Liver (tissue), 9 donors: Measurements from ENCODE around the gene UBD. TPM values are rescaled to one million over a fixed set of nuclear protein-coding genes. Genes with fewer than 3 reads are reported as not detected.

Source experiments
- DNase-seq: peaks from one replicate; pipeline ENCODE4 v3.0.0-alpha.2; 2017; ENCODE audit warnings: low spot score
- H3K27ac ChIP-seq, 2 donors: one replicate each; pipeline ENCODE4 v1.7.0; 2013; ENCODE audit warnings: inconsistent platforms in 2 of 2, low read length in 2 of 2, control low read depth in 1 of 2, low read depth in 1 of 2, mild to moderate bottlenecking in 1 of 2
- H3K27me3 ChIP-seq, 4 donors: one replicate each; pipeline versions ENCODE4 v1.6.1 to v1.7.0; 2013; ENCODE audit warnings: low read length in 3 of 4, inconsistent platforms in 1 of 4, mild to moderate bottlenecking in 1 of 4, moderate library complexity in 1 of 4; ENCODE audit not compliant: control insufficient read depth in 4 of 4, insufficient read depth in 4 of 4
- H3K36me3 ChIP-seq, 4 donors: one replicate each; pipeline versions ENCODE4 v1.6.1 to v1.7.0; 2013; ENCODE audit warnings: low read length in 3 of 4, mild to moderate bottlenecking in 3 of 4, low read depth in 1 of 4, moderate library complexity in 1 of 4; ENCODE audit not compliant: control insufficient read depth in 4 of 4, insufficient read depth in 3 of 4
- H3K4me1 ChIP-seq, 4 donors: one replicate each; pipeline versions ENCODE4 v1.6.1 to v1.7.0; 2013; ENCODE audit warnings: low read length in 3 of 4, mild to moderate bottlenecking in 3 of 4, moderate library complexity in 1 of 4; ENCODE audit not compliant: control insufficient read depth in 4 of 4, insufficient read depth in 4 of 4
- H3K4me3 ChIP-seq, 3 donors: one replicate each; pipeline versions ENCODE4 v1.6.1 to v1.7.0; 2013; ENCODE audit warnings: low read length in 3 of 3, control low read depth in 1 of 3, low read depth in 1 of 3, mild to moderate bottlenecking in 1 of 3
- H3K9ac ChIP-seq, 2 donors: one replicate each; pipeline ENCODE4 v1.7.0; 2013; ENCODE audit warnings: low read length in 2 of 2, mild to moderate bottlenecking in 2 of 2, moderate library complexity in 2 of 2, control low read depth in 1 of 2, low read depth in 1 of 2
- H3K9me3 ChIP-seq, 4 donors: one replicate each; pipeline versions ENCODE4 v1.6.1 to v1.7.0; 2013; ENCODE audit warnings: low read length in 3 of 4; ENCODE audit not compliant: control insufficient read depth in 4 of 4
- ATF3 ChIP-seq: IDR thresholded peaks from 2 replicates; pipeline ENCODE4 v1.6.1; 2016; ENCODE audit warnings: antibody characterized with exemption
- CTCF ChIP-seq: fragments of 150-350 bp; IDR thresholded peaks from 2 replicates; pipeline ENCODE4 v1.5.1; 2017; ENCODE audit warnings: improper control_type of control experiment, low read depth, low read length; ENCODE audit not compliant: missing input control
- EGR1 ChIP-seq, 2 donors: IDR thresholded peaks; 2 replicates each; pipeline ENCODE4 v1.6.1; 2016 to 2018; ENCODE audit warnings: antibody characterized with exemption in 2 of 2, low read depth in 2 of 2
- FOXA1 ChIP-seq: IDR thresholded peaks from 2 replicates; pipeline ENCODE4 v1.6.1; 2016; ENCODE audit warnings: antibody characterized with exemption
- FOXA2 ChIP-seq: IDR thresholded peaks from 2 replicates; pipeline ENCODE4 v1.6.1; 2016; ENCODE audit warnings: antibody characterized with exemption
- GABPA ChIP-seq, 2 donors: IDR thresholded peaks in 1 of 2; conservative IDR thresholded peaks in 1 of 2; 2 replicates each; pipeline ENCODE4 v1.6.1; 2016; ENCODE audit warnings: antibody characterized with exemption in 2 of 2, mild to moderate bottlenecking in 1 of 2, moderate library complexity in 1 of 2
- HNF4A ChIP-seq, 2 donors: conservative IDR thresholded peaks; 2 replicates each; pipeline ENCODE4 v1.6.1; 2016; ENCODE audit warnings: antibody characterized with exemption in 2 of 2, mild to moderate bottlenecking in 2 of 2
- JUND ChIP-seq, 2 donors: IDR thresholded peaks; 2 replicates each; pipeline ENCODE4 v1.6.1; 2016; ENCODE audit warnings: antibody characterized with exemption in 2 of 2
- MAX ChIP-seq: IDR thresholded peaks from 2 replicates; pipeline ENCODE4 v1.6.1; 2016; ENCODE audit warnings: antibody characterized with exemption
- NR2F2 ChIP-seq: IDR thresholded peaks from 2 replicates; pipeline ENCODE4 v1.6.1; 2016; ENCODE audit warnings: antibody characterized with exemption
- RAD21 ChIP-seq, 2 donors: IDR thresholded peaks; 2 replicates each; pipeline ENCODE4 v1.6.1; 2016; ENCODE audit warnings: antibody characterized with exemption in 2 of 2, mild to moderate bottlenecking in 2 of 2
- REST ChIP-seq: IDR thresholded peaks from 2 replicates; pipeline ENCODE4 v1.6.1; 2016; ENCODE audit warnings: antibody characterized with exemption, mild to moderate bottlenecking
- RXRA ChIP-seq, 2 donors: IDR thresholded peaks; 2 replicates each; pipeline ENCODE4 v1.6.1; 2017 to 2018; ENCODE audit warnings: antibody characterized with exemption in 2 of 2, mild to moderate bottlenecking in 1 of 2
- SP1 ChIP-seq: IDR thresholded peaks from 2 replicates; pipeline ENCODE4 v1.6.1; 2018; ENCODE audit warnings: antibody characterized with exemption, mild to moderate bottlenecking
- TAF1 ChIP-seq: conservative IDR thresholded peaks from 2 replicates; pipeline ENCODE4 v1.6.1; 2016; ENCODE audit warnings: antibody characterized with exemption, mild to moderate bottlenecking
- YY1 ChIP-seq: IDR thresholded peaks from 2 replicates; pipeline ENCODE4 v1.6.1; 2016; ENCODE audit warnings: antibody characterized with exemption, mild to moderate bottlenecking
- ZBTB33 ChIP-seq: IDR thresholded peaks from 2 replicates; pipeline ENCODE4 v1.6.1; 2016; ENCODE audit warnings: antibody characterized with exemption
- WGBS: extraction: QIAGEN DNeasy Blood & Tissue Kit; methylation state at CpG from one replicate; pipeline ENCODE4 v1.1.7; 2013; 5-methylcytosine and 5-hydroxymethylcytosine counted together
- polyA plus RNA-seq, 2 donors: library from polyadenylated mRNA; stranded (reverse) in 1 of 2; unstranded in 1 of 2; fragments of 200-250 nt in 1 of 2; fragments of >200 nt in 1 of 2; fragmentation: Nextera tagmentation in 1 of 2; extraction: Ambion mirVana in 1 of 2; gene quantifications; one replicate each; pipeline versions ENCODE4 v1.2.1 to v1.2.3, GENCODE V29; 2013 to 2015
- total RNA-seq, 2 donors: library from RNA; depleted of rRNA; stranded (reverse); fragments of >200 nt; gene quantifications; one replicate each; pipeline ENCODE4 v1.2.3, GENCODE V29; 2014
- donor health status: healthy.
- donor health status: healthy.
- donor health status: healthy.
- donor health status: healthy.
- donor health status: healthy.

UBD gene
- total and polyA plus RNA-seq, 4 donors: 7.0 to 35.1 (median 28.1) TPM

GRCh38 chr6:29537714-29538403, 21.7 kb downstream of the UBD start:
- Histone ChIP-seq H3K27ac (no peak overlapping the region), H3K9me3 (no peaks in the 10 kb centered on the region), H3K27me3 (no peaks in the 10 kb centered on the region), H3K36me3 (no peaks in the 10 kb centered on the region), H3K4me3 (no peak overlapping the region), H3K9ac (no peak overlapping the region), H3K4me1 (no peaks in the 10 kb centered on the region)
- WGBS: 72% methylated on average over 4 of the region's 4 CpGs
- TF ChIP-seq RXRA (IDR thresholded peaks at IDR 0.05) (peak in 1 of 2 donors; percentile 30), REST (peak; percentile 98), NR2F2 (peak; percentile 34), RAD21 (IDR thresholded peaks at IDR 0.05) (no peak)
- no peak for DNase-seq

- H3K9ac ChIP-seq: no peak overlapping the region
- no peaks in the 10 kb centered on the region for H3K9me3 ChIP-seq
- WGBS: 49% methylated on average over 2 of the region's 2 CpGs
- no peaks in the 10 kb centered on the region for H3K36me3 ChIP-seq
- H3K4me3 ChIP-seq: no peak overlapping the region
- H3K4me1 ChIP-seq: peaks cover 0 to 8% (median 0%) of the 10 kb centered on the region in 4 donors
- TF ChIP-seq EGR1 (IDR thresholded peaks at IDR 0.05; ENCODE audit: low read depth in 2 of 2): no peak
- TF ChIP-seq HNF4A (conservative IDR thresholded peaks at IDR 0.05): no peak
- TF ChIP-seq REST: no peak
- no peak for TF ChIP-seq SP1
- no peak for TF ChIP-seq RAD21 (IDR thresholded peaks at IDR 0.05)
- no peak for TF ChIP-seq ATF3
- no peak for TF ChIP-seq YY1
- no peak for TF ChIP-seq FOXA2
- TF ChIP-seq ZBTB33: no peak
- no peak for TF ChIP-seq CTCF
- no peak for TF ChIP-seq GABPA (IDR thresholded peaks at IDR 0.05 in 1 of 2, conservative IDR thresholded peaks at IDR 0.05 in 1 of 2)
- no peak for TF ChIP-seq FOXA1
- no peak for TF ChIP-seq NR2F2
- no peak for TF ChIP-seq TAF1
- no peak for TF ChIP-seq MAX
- TF ChIP-seq JUND (IDR thresholded peaks at IDR 0.05): no peak
- TF ChIP-seq RXRA (IDR thresholded peaks at IDR 0.05): no peak
- H3K27me3 ChIP-seq: no peaks in the 10 kb centered on the region
- no peak overlapping the region for H3K27ac ChIP-seq
- no peak for DNase-seq
Observed at GRCh38 chr6:29532320-29532951, 27.1 kb downstream of the UBD start.
